Loucy (cell line): Measurements from ENCODE around the gene CGB1.
"Not testable (repeated sequence)": the region's sequence is repeated elsewhere in the genome, so short reads cannot be mapped to it uniquely, and the experiment has no call there.

Source experiments
- CTCF ChIP-seq: fragments of 200-600 bp; sonication (generic); conservative IDR thresholded peaks from 2 replicates; pipeline ENCODE4 v1.5.1; 2014; ENCODE audit warnings: mild to moderate bottlenecking, antibody characterized with exemption, low read length
- EZH2phosphoT487 ChIP-seq: fragments of 200-600 bp; IDR thresholded peaks from 2 replicates; pipeline ENCODE4 v1.6.1; 2018; ENCODE audit warnings: antibody characterized with exemption, mild to moderate bottlenecking, moderate library complexity, borderline replicate concordance

GRCh38 chr19:49038111-49038510 is 1.4 kb upstream of the CGB1 start:
- not testable (repeated sequence) for TF ChIP-seq CTCF, EZH2phosphoT487
